Neural crest cell (in vitro differentiated cells): Measurements from ENCODE around the gene ATG7. TPM values are rescaled to one million over a fixed set of nuclear protein-coding genes. Genes with fewer than 3 reads are reported as not detected.
A peak's percentile ranks its signal among the peaks of the same experiment; 100 is the strongest.

Experiments
- DNase-seq: peaks from one replicate; pipeline ENCODE4 v3.0.0; 2021; ENCODE audit warnings: low read depth, mixed read lengths, low spot score
- H3K27ac Mint-ChIP-seq: one replicate; pipeline ENCODE4 v1.8.0; 2021; ENCODE audit warnings: mild to moderate bottlenecking, mixed read lengths; ENCODE audit not compliant: unreplicated experiment
- H3K27me3 Mint-ChIP-seq: 2 replicates; pipeline ENCODE4 v1.8.0; 2021; ENCODE audit warnings: low read depth, mild to moderate bottlenecking, mixed read lengths
- H3K36me3 Mint-ChIP-seq: 2 replicates; pipeline ENCODE4 v1.8.0; 2021; ENCODE audit warnings: low read depth, mild to moderate bottlenecking, mixed read lengths
- H3K4me1 Mint-ChIP-seq: 2 replicates; pipeline ENCODE4 v1.8.0; 2021; ENCODE audit warnings: mixed read lengths
- H3K4me3 Mint-ChIP-seq: one replicate; pipeline ENCODE4 v1.8.0; 2021; ENCODE audit warnings: mild to moderate bottlenecking, mixed read lengths
- H3K9me3 Mint-ChIP-seq: 2 replicates; pipeline ENCODE4 v1.8.0; 2021; ENCODE audit warnings: mixed read lengths
- CTCF ChIP-seq: fragments of 200-600 bp; sonication (generic); conservative IDR thresholded peaks from 2 replicates; pipeline ENCODE4 v1.5.0; 2021; ENCODE audit warnings: antibody characterized with exemption, mild to moderate bottlenecking
- total RNA-seq: library from RNA; stranded (reverse); gene quantifications from 2 replicates; pipeline ENCODE4 v1.2.1, GENCODE V29; 2021

The ATG7 gene
- total RNA-seq, 1 donor from 2014 or later, result 29.6 TPM

DNA sequence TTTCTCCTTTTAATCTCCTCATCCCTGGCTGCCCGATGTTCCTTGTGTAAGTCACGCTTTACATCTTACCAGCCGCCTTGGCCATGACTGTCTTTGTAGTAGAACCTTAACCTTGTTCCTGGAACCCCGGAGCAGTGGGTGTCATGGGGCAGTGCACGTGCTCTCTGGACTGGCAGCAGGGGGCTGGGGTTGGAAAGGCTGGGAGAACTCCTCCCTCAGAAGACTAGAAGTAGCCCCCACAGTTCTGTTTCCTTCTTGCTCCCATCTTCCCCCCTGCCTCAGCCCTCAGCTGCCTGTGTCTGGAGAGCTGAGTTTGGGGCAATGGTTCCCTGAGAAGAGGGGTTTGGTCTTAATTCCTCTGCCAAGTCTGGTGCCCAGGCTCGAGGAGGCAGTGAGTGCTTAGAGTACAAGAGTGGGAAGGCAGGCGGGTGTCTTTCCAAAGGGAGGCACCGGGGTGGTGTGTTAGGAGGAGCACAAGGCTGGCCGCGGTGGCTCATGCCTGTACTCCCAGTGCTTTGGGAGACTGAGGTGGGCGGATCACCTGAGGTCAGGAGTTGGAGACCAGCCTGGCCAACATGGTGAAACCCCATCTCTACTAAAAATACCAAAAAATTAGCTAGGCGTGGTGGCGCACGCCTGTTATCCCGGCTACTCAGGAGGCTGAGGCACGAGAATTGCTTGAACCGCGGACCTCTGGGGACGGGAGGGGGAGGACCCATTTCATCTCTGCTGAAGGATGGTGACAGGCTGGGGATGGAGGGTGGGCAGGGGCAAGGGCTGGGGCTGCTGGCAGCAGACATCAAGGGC lies 271.1 kb downstream of the ATG7 start:
- Mint-ChIP-seq H3K36me3 (peaks cover 7% of the 10 kb centered on the region), H3K27ac (peak overlapping the region; percentile 12), H3K27me3 (no peaks in the 10 kb centered on the region), H3K9me3 (no peaks in the 10 kb centered on the region), H3K4me3 (peak overlapping the region; percentile 49), H3K4me1 (peaks cover 11% of the 10 kb centered on the region)
- DNase-seq, result no peak
- no peak for TF ChIP-seq CTCF

DNA sequence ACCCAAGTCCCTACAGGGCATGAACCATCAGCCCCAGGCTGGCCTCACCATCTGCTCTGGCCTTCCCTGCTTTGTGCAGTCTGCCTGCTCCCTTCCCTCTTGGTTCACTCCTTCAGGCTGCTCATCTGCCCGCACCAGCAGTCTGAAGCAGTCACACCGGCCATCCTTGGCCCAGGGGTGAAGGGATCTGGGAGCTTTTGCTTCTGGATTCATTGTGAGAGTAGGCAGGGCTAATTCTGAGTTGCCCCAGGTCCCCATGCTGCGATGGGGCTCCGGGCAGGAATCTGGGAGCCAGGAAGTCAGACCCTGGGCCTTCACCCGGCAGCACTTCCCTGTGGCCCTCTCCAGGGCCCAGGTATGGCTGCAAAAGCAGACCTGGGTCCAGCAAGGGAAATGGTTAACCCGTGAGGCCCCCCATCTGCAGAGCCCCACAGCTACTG lies 271.8 kb downstream of the ATG7 start:
- Mint-ChIP-seq H3K4me3 (peak overlapping the region; percentile 49), H3K9me3 (no peaks in the 10 kb centered on the region), H3K4me1 (peaks cover 17% of the 10 kb centered on the region), H3K27me3 (no peaks in the 10 kb centered on the region), H3K27ac (no peak overlapping the region), H3K36me3 (peaks cover 13% of the 10 kb centered on the region)
- no peak for DNase-seq
- no peak for TF ChIP-seq CTCF

GRCh38 chr3:11544412-11545181 lies 272.4 kb downstream of the ATG7 start:
- Mint-ChIP-seq H3K4me3 (peak overlapping the region; percentile 47), H3K27ac (peak overlapping the region; percentile 62), H3K27me3 (no peaks in the 10 kb centered on the region), H3K36me3 (peaks cover 18% of the 10 kb centered on the region), H3K4me1 (peaks cover 24% of the 10 kb centered on the region), H3K9me3 (no peaks in the 10 kb centered on the region)
- DNase-seq, result no peak
- no peak for TF ChIP-seq CTCF

DNA sequence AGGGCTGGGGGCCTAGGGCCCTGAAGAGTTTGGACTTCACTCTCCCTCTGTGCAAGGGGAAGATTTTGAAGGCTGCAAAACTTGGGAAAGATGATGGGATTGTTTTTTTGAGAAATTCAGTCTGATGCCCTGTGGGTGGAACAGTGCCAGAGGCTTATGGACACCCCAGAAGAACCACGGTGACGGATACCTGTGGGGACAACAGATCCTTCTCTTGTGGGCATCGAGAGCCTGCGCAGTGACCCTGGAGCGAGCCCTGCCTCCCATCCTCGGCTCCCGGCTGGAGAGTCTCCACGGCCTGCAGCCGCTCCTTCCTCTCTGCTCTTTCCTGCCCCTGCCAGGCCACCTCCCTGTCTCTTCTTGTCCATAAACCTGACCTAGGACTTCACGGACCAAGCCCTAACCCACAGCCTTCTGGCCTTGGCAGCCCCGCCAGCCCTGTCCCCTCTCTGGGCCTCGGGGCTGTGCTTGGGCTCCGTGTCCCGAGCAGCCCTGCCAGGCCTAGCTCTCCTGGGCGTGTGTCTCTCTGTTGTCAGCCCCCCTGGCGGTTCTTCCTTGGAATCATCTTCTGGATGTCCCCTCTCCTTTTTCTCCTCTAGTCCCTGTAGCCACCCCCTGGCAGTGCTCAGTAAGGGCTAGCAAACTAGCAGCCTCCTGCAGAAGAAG lies 273.1 kb downstream of the ATG7 start:
- peaks cover 26% of the 10 kb centered on the region for H3K4me1 Mint-ChIP-seq
- H3K9me3 Mint-ChIP-seq, result no peaks in the 10 kb centered on the region
- H3K27ac Mint-ChIP-seq, result peak overlapping the region; percentile 62
- peaks cover 20% of the 10 kb centered on the region for H3K36me3 Mint-ChIP-seq
- no peak for TF ChIP-seq CTCF
- no peaks in the 10 kb centered on the region for H3K27me3 Mint-ChIP-seq
- no peak overlapping the region for H3K4me3 Mint-ChIP-seq
- no peak for DNase-seq

DNA sequence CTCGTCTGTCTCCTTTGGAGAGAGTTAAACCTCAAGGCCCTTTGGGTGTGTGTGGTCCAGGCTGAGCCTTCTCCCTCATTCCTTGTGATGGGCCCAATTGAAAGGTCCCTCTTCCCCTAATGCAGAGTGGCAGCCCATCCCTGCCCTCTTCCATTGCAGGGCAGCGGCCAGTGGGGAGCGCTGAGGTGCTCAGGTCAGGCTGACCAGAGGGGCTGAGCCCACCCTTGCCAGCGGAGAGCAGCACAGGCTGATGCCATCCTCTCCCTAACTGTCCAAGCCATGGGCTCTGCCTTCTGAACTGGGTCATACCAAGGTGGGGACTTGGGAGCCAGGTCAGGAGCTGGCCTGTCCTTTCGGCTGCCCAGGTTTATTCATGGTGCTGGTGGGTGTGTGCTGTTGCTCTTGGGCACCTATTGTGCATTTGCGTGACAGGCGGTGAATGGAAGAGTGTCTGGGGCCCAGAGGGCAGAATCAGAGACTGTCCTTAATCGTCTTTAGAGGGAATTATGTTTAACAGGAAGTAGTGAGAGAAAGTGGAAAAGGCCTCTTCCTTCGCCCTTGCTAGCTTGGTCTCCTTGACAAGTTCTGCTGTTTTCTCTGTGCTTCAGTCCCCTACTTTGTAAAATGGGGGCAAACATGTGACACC lies 274.6 kb downstream of the ATG7 start:
- Mint-ChIP-seq H3K4me3 (peak overlapping the region; percentile 24), H3K27me3 (no peaks in the 10 kb centered on the region), H3K36me3 (peaks cover 27% of the 10 kb centered on the region), H3K27ac (no peak overlapping the region), H3K4me1 (peaks cover 35% of the 10 kb centered on the region), H3K9me3 (no peaks in the 10 kb centered on the region)
- no peak for DNase-seq
- TF ChIP-seq CTCF, result no peak
